HG03280 (cell line): Measurements from ENCODE around the gene DOCK6.

Experiments
- ATAC-seq: cut with Tn5 transposase; IDR thresholded peaks from one replicate; pipeline ENCODE4 v1.9.1; 2021; ENCODE audit warnings: mild to moderate bottlenecking, moderate library complexity; ENCODE audit not compliant: unreplicated experiment

Gene DOCK6

DNA sequence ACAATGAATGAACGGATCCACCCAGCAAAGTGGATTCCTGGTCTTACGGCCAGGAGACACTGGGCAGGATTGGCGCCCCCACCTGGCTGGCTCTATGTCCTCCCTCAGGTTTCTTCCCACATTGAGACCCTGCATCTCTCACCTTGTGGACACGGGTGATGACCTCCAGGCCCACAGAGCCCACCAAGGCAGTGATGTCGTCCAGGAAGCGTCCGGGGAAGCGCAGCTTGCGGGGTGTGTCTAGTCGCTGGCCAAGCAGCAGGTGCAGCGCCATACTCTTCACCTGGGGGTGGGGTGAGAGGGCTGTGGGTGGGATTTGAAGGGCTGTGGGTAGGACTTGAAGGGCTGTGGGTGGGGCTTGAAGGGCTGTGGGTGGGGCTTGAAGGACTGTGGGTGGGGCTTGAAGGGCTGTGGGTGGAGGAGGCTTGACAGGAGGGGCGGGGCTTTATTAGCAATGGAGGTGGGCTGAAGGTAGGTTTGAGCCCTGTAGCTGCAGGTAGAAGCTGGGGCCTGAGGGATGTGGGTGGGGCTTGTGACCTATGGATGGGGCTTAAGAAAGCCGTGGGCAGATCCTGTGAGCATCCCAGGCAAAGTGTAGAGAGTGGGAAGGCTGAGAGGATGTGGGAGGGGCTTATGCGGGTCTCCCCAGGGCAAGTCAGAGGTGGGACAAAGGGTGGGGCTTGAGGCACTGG, 35.0 kb downstream of the DOCK6 start:
- ATAC-seq = no peak

DNA sequence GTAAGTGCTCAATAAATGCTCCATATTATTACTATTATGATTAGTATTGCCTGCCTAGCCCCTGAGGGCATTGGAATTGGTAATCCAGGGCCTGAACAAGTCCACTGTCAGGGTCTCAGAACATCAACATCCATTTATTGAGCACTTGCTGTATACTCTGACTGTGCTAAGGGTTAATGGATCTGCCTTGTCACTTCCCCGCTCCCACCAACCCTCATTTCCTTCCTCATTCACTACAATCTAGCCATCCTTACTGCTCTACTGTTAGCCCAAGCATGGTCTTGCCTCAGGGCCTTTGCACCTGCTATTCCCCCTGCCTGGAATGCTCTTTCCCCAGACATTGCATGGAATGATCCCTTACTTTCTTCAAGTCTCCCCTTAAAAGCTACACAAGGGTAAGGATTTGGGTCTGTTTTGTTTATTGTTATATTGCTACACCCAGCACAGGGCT, 35.6 kb downstream of the DOCK6 start:
- ATAC-seq = no peak

DNA sequence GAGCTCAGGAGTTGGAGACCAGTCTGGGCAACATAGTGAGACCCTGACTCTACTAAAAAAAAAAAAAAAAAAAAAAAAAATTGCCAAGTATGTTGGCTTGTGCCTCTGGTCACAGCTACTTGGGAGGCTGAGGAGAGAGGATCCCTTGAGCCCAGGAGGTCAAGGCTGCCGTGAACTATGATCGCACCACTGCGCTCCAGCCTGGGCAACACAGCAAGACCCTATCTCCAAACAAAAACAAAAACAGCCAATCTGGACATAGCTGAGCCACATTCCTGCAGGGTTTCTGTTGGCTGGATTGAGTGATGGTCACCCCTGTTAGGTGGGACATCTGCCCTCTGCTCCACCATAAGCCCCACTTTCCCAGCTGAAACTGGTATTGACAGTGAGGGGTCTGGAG, 36.5 kb downstream of the DOCK6 start:
- ATAC-seq = no peak

DNA sequence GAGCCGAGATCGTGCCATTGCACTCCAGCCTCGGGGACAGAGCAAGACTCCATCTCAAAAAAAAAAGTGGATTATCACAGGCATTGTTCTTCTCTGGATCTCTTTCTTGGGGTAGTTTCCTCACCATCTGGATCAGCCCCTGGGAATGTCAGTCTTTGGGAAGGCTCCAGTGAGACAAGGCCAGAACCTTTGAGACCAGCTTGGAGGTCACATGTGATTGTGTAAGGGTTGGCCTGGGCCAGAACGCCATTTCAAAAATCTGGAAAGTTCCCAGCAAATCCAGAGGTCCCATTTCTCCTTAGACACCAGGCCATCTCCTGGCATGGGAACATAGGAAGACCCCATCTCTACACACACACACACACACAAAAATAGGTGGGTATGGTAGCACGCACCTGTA, 37.2 kb downstream of the DOCK6 start:
- no peak for ATAC-seq

DNA sequence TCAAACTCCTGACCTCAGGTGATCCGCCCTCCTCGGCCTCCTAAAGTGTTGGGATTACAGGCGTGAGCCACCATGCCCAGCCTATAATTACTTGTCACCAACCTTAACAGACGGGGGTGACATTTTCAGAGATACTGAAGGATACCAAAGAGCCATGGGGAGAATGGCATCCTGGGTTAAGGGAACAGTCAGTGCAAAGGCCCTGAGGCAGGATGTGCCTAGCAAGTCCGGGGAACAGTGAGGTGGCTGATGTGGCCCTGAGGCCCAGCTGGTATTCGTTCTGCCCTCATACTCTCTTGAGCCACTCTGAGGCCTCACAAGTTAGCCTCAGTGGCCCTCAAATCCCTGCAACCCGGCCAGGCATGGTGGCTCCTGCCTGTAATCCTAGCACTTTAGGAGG, 37.9 kb downstream of the DOCK6 start:
- ATAC-seq = no peak

DNA sequence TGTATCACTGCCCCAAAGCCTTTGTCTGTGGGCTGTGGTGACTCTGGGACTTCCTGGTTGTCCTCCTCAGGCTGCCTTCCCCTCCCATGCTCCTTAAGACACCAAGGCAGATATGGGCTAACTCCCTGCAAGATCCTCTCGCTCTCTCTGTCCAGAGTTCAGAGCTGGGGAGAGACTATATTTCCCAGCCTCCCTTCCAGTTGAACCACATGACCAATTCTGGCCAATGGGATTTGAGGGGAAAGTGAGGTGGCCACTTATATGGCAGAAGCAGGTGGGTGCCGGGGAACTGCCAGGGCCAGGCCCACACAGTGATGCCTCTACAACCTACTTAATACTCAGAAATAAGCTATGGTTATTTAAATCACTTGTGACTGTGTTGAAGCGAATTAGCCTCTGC, 39.1 kb downstream of the DOCK6 start:
- ATAC-seq = no peak

DNA sequence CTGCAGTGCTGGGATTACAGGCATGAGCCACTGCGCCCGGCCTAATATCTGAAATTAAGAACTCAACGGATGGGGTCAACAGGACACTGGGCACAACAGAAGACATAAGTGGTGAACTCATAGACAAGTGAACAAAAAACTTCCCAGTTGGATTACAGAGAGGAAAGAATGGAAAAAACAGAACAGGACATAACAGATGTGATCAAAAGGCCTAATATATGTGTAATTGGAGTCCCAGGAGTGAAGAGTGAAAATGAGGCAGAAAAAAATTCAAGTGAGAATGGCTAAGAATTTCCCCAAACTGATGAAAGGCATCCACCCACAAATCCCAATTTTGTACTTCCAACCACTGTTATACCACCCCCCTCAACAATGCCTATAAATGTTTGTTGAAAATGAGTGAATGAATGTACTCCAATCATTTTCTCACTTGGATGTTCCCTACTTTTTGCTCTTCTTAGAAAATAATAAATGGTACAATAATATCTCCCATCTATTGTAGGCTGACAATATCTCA, 41.2 kb downstream of the DOCK6 start:
- ATAC-seq = no peak

DNA sequence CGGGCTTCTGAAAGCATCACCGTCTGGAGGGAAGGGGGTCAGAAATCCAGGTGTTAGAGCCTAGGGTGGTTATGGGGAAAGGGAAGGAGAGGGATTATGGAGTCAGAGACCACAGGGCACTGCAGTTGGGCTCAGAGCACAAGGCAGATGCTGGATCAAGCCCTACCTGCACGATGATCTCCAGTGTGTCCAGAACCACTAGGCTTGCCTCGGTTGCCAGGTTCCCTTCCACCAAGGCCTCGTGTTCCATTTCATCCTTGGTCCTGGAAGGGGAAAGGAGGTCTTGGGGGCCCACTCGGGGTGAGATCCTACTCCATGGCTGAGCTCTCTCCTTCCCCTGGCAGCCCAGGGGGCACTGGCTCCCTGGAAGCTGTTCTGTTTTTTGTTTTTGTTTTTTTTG, 47.9 kb downstream of the DOCK6 start:
- no peak for ATAC-seq

DNA sequence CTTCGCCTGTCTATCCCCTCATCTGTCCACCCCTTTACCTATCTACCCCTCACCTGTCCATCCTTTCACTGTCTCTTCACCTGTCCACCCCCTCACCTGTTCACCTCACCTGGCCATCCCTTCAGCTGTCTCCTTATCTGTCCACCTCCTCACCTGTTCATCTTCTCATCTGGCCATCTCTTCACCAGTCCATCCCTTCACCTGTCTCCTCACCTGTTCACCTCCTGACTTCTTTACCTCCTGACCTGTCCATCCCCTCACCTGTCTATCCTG, 51.7 kb downstream of the DOCK6 start:
- no peak for ATAC-seq

DNA sequence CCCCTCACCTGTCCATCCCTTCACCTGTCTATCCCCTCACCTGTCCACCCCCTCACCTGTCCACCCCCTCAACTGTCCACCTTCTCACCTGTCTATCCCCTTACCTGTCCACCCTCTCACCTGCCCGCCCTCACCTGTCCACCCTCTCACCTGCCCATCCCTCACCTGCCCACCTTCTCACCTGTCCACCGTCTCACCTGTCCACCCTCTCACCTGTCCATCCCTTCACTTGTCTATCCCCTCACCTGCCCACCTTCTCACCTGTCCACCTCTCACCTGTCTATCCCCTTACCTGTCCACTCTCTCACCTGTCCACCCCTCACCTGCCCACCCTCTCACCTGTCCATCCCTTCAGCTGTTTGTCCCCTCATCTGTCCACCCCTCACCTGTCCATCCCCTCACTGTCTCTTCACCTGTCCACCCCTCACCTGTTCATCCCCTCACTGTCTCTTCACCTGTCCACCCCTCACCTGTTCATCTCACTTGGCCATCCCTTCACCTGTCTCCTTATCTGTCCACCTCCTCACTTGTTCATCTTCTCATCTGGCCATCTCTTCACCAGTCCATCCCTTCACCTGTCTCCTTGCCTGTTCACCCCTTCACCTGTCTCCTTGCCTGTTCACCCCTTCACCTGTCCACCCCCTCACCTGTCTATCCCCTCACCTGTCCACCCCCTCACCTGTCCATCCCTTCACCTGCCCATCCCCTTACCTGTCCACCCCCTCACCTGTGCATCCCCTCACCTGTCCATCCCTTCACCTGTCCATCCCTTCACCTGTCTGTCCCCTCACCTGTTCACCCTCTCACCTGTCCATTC, 52.3 kb downstream of the DOCK6 start:
- no peak for ATAC-seq

DNA sequence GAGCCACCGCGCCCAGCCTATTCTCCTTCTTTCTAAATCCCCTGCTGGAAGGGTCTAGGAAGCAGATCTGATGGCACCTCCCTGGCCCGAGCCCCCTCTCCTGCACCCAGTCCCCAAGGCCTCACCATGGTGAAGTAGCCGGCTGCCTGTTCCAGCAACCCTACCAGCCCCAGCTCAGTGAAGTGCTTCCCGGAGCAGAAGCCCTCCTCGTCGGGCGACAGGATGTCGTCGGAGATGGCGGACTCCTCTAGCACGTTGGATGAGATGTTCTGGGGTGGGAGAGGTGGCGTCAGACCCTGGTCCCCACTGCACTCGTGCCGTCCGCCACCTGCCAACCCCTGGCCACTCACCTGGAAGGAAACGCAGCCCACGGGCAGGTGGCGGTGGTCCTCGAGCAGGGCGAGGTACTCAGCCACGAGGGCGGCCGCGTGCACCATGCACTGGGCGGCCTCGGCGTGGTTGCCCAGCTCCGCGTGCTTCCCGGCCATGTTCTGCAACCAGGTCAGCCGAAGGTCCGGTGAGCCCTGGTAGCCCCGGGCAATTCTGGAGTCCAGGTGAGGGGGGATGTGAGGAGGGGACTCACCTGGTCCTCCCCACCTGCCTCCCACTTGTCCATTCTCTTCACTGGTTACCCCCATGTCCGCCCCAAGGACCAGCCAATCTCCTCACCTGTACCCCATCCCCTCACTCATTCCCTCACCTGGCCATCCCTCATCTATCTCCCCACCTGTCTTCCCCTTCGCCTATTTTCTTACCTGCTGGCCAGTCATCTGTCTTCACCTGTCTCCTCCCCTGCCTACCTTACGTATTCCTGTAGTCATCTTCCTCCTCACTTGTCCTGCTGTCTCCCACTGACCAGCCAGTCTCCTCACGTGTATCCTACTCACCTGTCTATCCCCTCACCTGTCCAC, 53.5 kb downstream of the DOCK6 start:
- no peak for ATAC-seq

DNA sequence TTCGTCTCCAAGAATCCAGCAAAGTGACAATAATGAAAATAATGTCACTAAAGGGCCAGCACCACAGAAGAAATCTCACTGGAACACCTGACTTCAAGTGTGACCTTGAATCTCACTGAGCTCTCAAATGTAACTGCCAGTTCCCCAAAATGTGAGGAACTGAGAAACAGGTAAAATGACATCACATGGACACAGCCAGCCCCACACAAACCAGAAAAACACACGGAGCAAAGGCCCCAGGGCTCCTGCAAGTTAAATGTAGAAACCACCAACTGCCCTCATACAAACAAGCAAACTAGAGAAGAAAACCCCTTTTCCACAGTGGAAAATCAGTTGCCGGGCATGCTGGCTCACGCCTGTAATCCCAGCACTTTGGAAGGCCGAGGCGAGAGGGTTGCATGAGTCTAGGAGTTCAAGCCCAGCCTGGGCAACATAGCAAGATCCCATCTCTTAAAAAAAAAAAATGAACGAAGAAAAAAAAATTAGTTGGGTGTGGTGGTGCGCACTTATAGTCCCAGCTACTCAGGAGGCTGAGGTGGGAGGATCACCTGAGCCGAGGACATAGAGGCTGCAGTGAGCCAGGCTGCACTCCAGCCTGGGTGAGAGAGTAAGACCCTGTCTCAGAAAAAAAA, 56.3 kb downstream of the DOCK6 start:
- no peak for ATAC-seq

DNA sequence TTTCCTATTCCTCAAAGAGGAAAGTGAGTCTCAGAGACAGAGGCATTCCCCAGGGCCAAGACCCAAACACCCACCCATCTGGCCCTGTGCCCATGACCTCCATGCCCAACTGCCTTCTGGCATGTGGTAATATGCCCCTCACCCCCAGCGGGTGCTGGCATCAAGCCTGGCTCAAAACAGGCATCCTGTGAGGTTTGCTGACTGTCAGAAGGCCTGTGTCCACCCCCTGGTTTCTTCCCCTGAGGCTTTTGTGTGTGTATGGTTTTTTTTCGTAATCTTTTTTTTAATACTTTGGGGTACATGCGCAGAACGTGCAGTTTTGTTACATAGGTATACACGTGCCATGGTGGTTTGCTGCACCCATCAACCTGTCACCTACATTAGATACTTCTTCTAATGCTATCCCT, 57.4 kb downstream of the DOCK6 start:
- ATAC-seq = no peak

DNA sequence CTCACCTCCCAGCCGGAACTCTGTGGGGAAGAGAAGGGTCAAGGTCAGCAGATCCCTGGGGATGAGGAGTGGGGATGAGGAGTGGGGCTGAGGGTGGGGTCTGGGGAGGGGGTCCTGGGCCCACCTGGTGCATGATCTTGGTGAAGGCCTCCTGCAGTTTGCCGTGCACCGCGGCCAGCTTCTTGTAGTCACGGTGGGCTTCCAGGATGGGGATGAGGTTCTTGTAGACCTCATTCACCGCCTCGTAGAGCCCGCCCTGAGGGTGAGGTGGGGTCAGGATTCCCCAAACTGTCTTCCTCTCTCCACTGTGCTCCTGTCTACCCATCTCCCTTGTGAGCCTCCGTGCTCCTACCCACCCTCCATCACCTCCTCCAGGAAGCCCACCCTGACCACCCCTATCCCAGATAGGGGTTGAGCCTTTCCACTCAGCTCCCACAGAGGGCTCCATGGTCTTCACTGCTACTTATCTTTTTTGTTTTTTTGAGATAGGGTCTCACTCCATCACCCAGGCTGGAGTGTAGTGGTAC, 58.2 kb downstream of the DOCK6 start:
- no peak for ATAC-seq

DNA sequence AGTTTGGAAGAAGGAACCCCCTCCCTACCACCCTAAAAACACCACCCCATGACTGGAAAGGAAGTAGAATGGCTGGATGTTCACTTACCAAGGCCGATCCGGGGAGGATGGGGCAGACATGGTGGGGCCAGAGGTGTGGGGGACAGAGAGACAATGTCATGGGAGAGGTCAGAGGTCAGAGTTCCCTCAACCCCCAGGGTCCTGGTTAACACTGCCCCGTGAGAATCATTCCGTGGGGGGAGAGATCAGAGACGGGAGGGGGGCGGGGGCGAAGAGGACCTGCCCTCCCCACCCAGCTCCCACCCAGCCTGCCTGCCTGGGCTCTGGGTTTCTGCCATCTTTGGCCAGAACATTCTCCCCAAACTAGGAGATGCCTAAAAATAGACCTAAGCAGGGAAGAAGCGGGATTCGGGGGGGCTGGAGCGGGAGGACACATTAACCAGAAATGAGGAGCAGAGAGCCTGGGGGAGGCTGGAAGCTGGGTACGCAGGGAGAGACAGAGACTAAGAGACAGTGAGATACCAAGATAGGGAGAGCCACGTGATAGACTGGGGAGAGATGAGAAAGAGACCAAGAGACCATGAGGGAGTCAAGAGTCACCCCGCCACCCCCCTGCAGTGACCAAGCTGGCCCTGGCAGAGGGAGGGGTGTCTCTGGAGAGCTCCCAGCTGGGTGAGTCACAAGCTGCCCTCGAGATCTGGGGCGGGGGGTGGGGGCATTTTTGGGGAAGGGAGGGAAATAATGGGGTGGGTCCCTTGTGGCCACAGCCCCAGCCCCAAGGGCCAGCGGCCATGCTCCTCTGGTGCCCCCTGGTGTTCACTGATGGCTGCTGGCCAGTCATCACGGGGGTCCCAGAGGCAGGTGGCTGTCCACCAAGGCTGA, 58.9 kb downstream of the DOCK6 start:
- ATAC-seq = no peak

DNA sequence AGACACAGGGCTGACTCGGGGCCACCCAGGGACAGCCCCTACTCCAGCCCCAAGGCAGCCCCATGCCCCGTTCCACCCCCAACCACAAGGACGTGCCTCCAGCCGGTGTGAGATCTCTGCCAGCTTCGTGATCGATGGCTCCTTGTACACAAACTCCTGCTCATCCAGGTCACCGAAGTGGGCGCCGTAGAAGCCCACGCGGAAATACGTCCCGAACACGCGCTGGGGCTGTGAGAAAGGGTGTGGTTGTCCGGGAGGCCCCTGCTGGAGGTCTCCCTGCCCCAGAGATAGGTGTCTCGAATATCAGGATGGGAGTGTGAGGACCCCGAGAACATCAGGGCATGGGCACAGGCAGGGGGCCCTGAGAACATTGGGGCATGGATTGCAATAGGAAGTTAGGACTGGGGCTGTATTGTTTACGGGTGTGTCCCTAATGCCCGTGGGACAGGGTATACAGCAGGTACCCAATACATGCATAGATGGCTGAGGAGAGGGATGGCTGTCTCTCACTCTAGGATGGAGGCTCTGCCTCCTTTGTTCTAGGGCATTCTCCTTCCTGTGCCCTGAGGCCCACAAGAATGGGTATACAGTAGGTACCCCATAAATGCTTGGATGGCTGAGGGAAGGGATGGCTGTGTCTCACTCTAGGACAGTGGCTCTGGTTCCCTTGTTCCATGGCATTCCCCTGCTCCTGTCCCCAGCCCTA, 59.7 kb downstream of the DOCK6 start:
- ATAC-seq = no peak

DNA sequence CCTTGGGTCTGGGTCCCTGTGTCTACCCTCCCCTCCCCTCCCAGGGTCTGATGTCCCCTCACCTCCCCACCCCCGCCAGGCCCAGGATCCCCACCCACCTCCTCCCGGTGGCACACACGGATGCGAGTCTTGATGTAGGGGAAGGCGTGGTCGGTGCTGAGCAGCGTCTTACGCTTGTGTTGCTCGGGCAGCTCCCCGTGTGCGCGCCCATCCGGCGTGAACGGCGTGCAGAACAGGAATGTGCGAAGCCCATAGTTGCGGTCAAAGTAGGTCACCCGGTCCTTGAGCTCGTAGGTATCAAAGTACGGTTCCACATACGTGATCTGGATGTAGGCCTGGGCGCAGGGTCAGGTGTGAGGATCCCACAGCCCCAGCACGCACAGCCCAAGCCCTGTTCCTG, 60.5 kb downstream of the DOCK6 start:
- no peak for ATAC-seq

DNA sequence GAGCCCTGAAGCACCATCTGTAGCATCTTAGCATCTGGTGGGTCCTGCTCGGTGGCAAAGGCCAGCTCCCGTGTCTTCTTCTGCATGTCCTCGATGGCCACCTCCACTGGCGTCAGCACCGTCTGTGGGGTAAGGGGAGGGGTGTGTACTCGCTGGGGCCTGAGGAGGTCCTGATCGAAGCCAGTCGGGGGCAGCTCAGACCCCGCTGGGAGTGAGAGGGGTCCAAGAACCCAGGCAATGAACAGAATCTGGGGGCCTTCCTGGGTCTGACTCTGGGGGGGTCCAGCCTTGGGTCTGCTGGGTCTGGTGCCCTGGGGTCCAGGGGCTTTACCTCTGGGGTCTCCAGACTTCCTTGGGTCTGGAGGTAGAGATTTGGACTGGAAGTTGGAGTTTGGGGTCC, 61.4 kb downstream of the DOCK6 start:
- no peak for ATAC-seq

DNA sequence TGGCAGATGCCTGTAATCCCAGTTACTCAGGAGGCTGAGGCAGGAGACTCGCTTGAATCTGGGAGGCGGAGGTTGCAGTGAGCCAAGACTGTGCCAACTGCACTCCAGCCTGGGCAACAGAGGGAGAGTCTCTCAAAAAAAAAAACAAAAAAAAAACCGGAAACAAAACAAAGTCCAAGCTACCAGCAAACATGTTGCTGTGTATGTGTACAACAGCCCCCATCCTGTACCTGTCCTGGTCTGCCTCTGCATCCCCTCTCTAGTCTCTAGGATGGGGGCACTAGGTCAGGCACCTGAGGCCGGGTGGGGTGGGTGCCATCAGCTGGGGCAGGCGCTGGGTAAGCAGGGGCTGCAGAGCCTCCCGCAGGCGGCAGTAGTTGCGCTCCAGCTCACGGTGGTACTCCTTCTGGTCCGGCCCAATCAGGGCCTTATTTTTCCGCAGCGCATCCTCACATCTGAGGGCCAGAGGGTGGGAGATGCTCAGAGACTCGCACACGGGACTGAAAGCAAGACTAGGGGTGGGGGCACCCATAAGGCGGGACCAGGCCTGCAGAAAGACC, 62.2 kb downstream of the DOCK6 start:
- no peak for ATAC-seq
